ENCODE data around the gene CD83. TPM values are rescaled to one million over a fixed set of nuclear protein-coding genes. Genes with fewer than 3 reads are reported as not detected.

Gene CD83
- total RNA-seq, 4 donors from 2014 or later: 0.82 to 4.8 (median 2.1) TPM

- DNase-seq: no peak
- intact Hi-C loops (cut with DNase I; ENCODE audit: low total_unique reads) (no loop called here), in situ Hi-C loops (cut with MboI; ENCODE audit: low pct_ligation_motif_present in 1 of 4, low pct_unique_long_range_greater_than_20kb in 1 of 4, low sequenced_read_pairs in 3 of 4) (no loop called here)
- no peaks in the 10 kb centered on the region for H3K4me1 ChIP-seq
- no peaks in the 10 kb centered on the region for H3K36me3 ChIP-seq
- no peak for TF ChIP-seq POLR2A (IDR thresholded peaks at IDR 0.05)
- TF ChIP-seq EP300 (IDR thresholded peaks at IDR 0.05; ENCODE audit: low read depth): no peak
- no peak for TF ChIP-seq POLR2AphosphoS5 (IDR thresholded peaks at IDR 0.05)
- no peak for TF ChIP-seq CTCF (IDR thresholded peaks at IDR 0.05)
- WGBS, 2 donors (ENCODE audit: low coverage in 1 of 2): 86 to 98% methylated on average over 2 to 3 of the region's 3 CpGs
- no peaks in the 10 kb centered on the region for H3K27me3 ChIP-seq
- H3K9me3 ChIP-seq: no peaks in the 10 kb centered on the region
- H3K4me3 ChIP-seq: no peak overlapping the region
- no peak overlapping the region for H3K27ac ChIP-seq
These were observed 35.7 kb downstream of the CD83 start for GRCh38 chr6:14153228-14153627.

- no peaks in the 10 kb centered on the region for H3K36me3 ChIP-seq
- TF ChIP-seq EP300 (IDR thresholded peaks at IDR 0.05; ENCODE audit: low read depth): no peak
- TF ChIP-seq CTCF (IDR thresholded peaks at IDR 0.05): no peak
- no peak for TF ChIP-seq POLR2AphosphoS5 (IDR thresholded peaks at IDR 0.05)
- TF ChIP-seq POLR2A (IDR thresholded peaks at IDR 0.05): no peak
- H3K9me3 ChIP-seq: no peaks in the 10 kb centered on the region
- DNase-seq: no peak
- intact Hi-C loops (cut with DNase I; ENCODE audit: low total_unique reads): no loop called here
- 91 to 98% methylated on average over 5 to 6 of the region's 6 CpGs for WGBS, 2 donors (ENCODE audit: low coverage in 1 of 2)
- H3K4me3 ChIP-seq: no peak overlapping the region
- H3K27ac ChIP-seq: no peak overlapping the region
- in situ Hi-C loops (cut with MboI; ENCODE audit: low pct_ligation_motif_present in 1 of 4, low pct_unique_long_range_greater_than_20kb in 1 of 4, low sequenced_read_pairs in 3 of 4): no loop called here
- no peaks in the 10 kb centered on the region for H3K27me3 ChIP-seq
- H3K4me1 ChIP-seq: no peaks in the 10 kb centered on the region
These were observed 41.5 kb downstream of the CD83 start for GRCh38 chr6:14159090-14159489.

- Histone ChIP-seq H3K4me1 (no peaks in the 10 kb centered on the region), H3K4me3 (no peak overlapping the region)
- WGBS, 2 donors (ENCODE audit: low coverage in 1 of 2): 60 to 89% methylated on average over 2 of the region's 2 CpGs
These were observed 45.3 kb downstream of the CD83 start for GRCh38 chr6:14162826-14163225.

GRCh38 chr6:14165091-14165490 lies 47.5 kb downstream of the CD83 start:
- 95 to 100% methylated on average over 2 of the region's 2 CpGs for WGBS, 2 donors (ENCODE audit: low coverage in 1 of 2)
- peaks cover 8 to 12% of the 10 kb centered on the region in 2 donors for H3K9me3 ChIP-seq
- in situ Hi-C loops (cut with MboI; ENCODE audit: low pct_ligation_motif_present in 1 of 4, low pct_unique_long_range_greater_than_20kb in 1 of 4, low sequenced_read_pairs in 3 of 4) (no loop called here), intact Hi-C loops (cut with DNase I; ENCODE audit: low total_unique reads) (no loop called here)
- H3K36me3 ChIP-seq: no peaks in the 10 kb centered on the region
- TF ChIP-seq EP300 (IDR thresholded peaks at IDR 0.05; ENCODE audit: low read depth): no peak
- no peak for TF ChIP-seq POLR2A (IDR thresholded peaks at IDR 0.05)
- TF ChIP-seq CTCF (IDR thresholded peaks at IDR 0.05): no peak
- no peak for TF ChIP-seq POLR2AphosphoS5 (IDR thresholded peaks at IDR 0.05)
- H3K4me1 ChIP-seq: no peaks in the 10 kb centered on the region
- DNase-seq: no peak
- H3K4me3 ChIP-seq: no peak overlapping the region
- no peaks in the 10 kb centered on the region for H3K27me3 ChIP-seq
- H3K27ac ChIP-seq: no peak overlapping the region

More at GRCh38 chr6:14162826-14163225, 45.3 kb downstream of the CD83 start:
- Histone ChIP-seq H3K27ac (no peak overlapping the region), H3K36me3 (no peaks in the 10 kb centered on the region), H3K27me3 (no peaks in the 10 kb centered on the region), H3K9me3 (no peaks in the 10 kb centered on the region)
- TF ChIP-seq POLR2A (IDR thresholded peaks at IDR 0.05): no peak
- no peak for TF ChIP-seq POLR2AphosphoS5 (IDR thresholded peaks at IDR 0.05)
- no peak for TF ChIP-seq EP300 (IDR thresholded peaks at IDR 0.05; ENCODE audit: low read depth)
- TF ChIP-seq CTCF (IDR thresholded peaks at IDR 0.05): no peak
- intact Hi-C loops (cut with DNase I; ENCODE audit: low total_unique reads): no loop called here
- in situ Hi-C loops (cut with MboI; ENCODE audit: low pct_ligation_motif_present in 1 of 4, low pct_unique_long_range_greater_than_20kb in 1 of 4, low sequenced_read_pairs in 3 of 4): no loop called here
- DNase-seq: no peak
